Activated naive CD8-positive, alpha-beta T cell treated with anti-CD3 and anti-CD28 coated beads for 36 hours (primary cell): ENCODE measurements around the gene LYPD5. TPM values are rescaled to one million over a fixed set of nuclear protein-coding genes. Genes with fewer than 3 reads are reported as not detected.

Experiments
- DNase-seq: peaks from one replicate; pipeline ENCODE4 v3.0.0; 2021
- H3K27ac Mint-ChIP-seq: one replicate; pipeline ENCODE4 v1.8.0; 2022; ENCODE audit warnings: mild to moderate bottlenecking, moderate library complexity, mixed read lengths
- H3K27me3 Mint-ChIP-seq: one replicate; pipeline ENCODE4 v1.8.0; 2022; ENCODE audit warnings: mild to moderate bottlenecking, mixed read lengths
- H3K36me3 Mint-ChIP-seq: one replicate; pipeline ENCODE4 v1.8.0; 2021; ENCODE audit warnings: mild to moderate bottlenecking, mixed read lengths
- H3K4me1 Mint-ChIP-seq: one replicate; pipeline ENCODE4 v1.8.0; 2021; ENCODE audit warnings: mixed read lengths
- H3K4me3 Mint-ChIP-seq: one replicate; pipeline ENCODE4 v1.8.0; 2022; ENCODE audit warnings: mild to moderate bottlenecking, moderate library complexity, mixed read lengths
- H3K9me3 Mint-ChIP-seq: one replicate; pipeline ENCODE4 v1.8.0; 2022; ENCODE audit warnings: mixed read lengths
- total RNA-seq, 2 experiments: library from RNA; stranded (reverse); gene quantifications; one replicate each; pipeline ENCODE4 v1.2.3, GENCODE V29; 2021

The LYPD5 gene
- total RNA-seq, 2 experiments from 2014 or later: 1.6 TPM

- Mint-ChIP-seq H3K27ac (no peak overlapping the region), H3K4me1 (peaks cover 24% of the 10 kb centered on the region)
These were observed 15.6 kb downstream of the LYPD5 start for GRCh38 chr19:43786665-43787064.

GRCh38 chr19:43784981-43785808, 17.1 kb downstream of the LYPD5 start:
- H3K4me1 Mint-ChIP-seq: peaks cover 31% of the 10 kb centered on the region
- peaks cover 6% of the 10 kb centered on the region for H3K27me3 Mint-ChIP-seq
- peaks cover 3% of the 10 kb centered on the region for H3K36me3 Mint-ChIP-seq
- H3K9me3 Mint-ChIP-seq: no peaks in the 10 kb centered on the region
- H3K27ac Mint-ChIP-seq: peak overlapping the region; percentile 84
- DNase-seq: peak; percentile 53
- peak overlapping the region; percentile 66 for H3K4me3 Mint-ChIP-seq

More at GRCh38 chr19:43786665-43787064, 15.6 kb downstream of the LYPD5 start:
- peaks cover 6% of the 10 kb centered on the region for H3K27me3 Mint-ChIP-seq
- H3K9me3 Mint-ChIP-seq: no peaks in the 10 kb centered on the region
- no peak for DNase-seq
- H3K4me3 Mint-ChIP-seq: no peak overlapping the region
- no peaks in the 10 kb centered on the region for H3K36me3 Mint-ChIP-seq

GRCh38 chr19:43784241-43784980, 17.8 kb downstream of the LYPD5 start:
- peak overlapping the region; percentile 66 for H3K4me3 Mint-ChIP-seq
- H3K4me1 Mint-ChIP-seq: peaks cover 35% of the 10 kb centered on the region
- no peaks in the 10 kb centered on the region for H3K9me3 Mint-ChIP-seq
- H3K27me3 Mint-ChIP-seq: no peaks in the 10 kb centered on the region
- H3K36me3 Mint-ChIP-seq: peaks cover 6% of the 10 kb centered on the region
- peak; percentile 75 for DNase-seq
- peak overlapping the region; percentile 84 for H3K27ac Mint-ChIP-seq

GRCh38 chr19:43783636-43784035, 18.6 kb downstream of the LYPD5 start:
- Mint-ChIP-seq H3K4me3 (peak overlapping the region; percentile 66), H3K27me3 (no peaks in the 10 kb centered on the region), H3K9me3 (no peaks in the 10 kb centered on the region), H3K36me3 (peaks cover 6% of the 10 kb centered on the region), H3K4me1 (peaks cover 39% of the 10 kb centered on the region), H3K27ac (peak overlapping the region; percentile 84)
- DNase-seq: no peak

GRCh38 chr19:43782689-43783231, 19.5 kb downstream of the LYPD5 start:
- no peaks in the 10 kb centered on the region for H3K27me3 Mint-ChIP-seq
- peaks cover 9% of the 10 kb centered on the region for H3K36me3 Mint-ChIP-seq
- peaks cover 46% of the 10 kb centered on the region for H3K4me1 Mint-ChIP-seq
- DNase-seq: no peak
- H3K27ac Mint-ChIP-seq: peak overlapping the region; percentile 85
- H3K9me3 Mint-ChIP-seq: no peaks in the 10 kb centered on the region
- H3K4me3 Mint-ChIP-seq: peak overlapping the region; percentile 44

- Mint-ChIP-seq H3K4me1 (peaks cover 49% of the 10 kb centered on the region), H3K36me3 (peaks cover 10% of the 10 kb centered on the region), H3K27ac (peak overlapping the region; percentile 85), H3K9me3 (no peaks in the 10 kb centered on the region), H3K27me3 (no peaks in the 10 kb centered on the region), H3K4me3 (peak overlapping the region; percentile 44)
- no peak for DNase-seq
These were observed 20.0 kb downstream of the LYPD5 start for GRCh38 chr19:43782311-43782660.

GRCh38 chr19:43781630-43782310, 20.5 kb downstream of the LYPD5 start:
- Mint-ChIP-seq H3K4me1 (peaks cover 53% of the 10 kb centered on the region), H3K4me3 (peak overlapping the region; percentile 88)
- no peak for DNase-seq

GRCh38 chr19:43780706-43781525, 21.3 kb downstream of the LYPD5 start, which contains the start of gene KCNN4:
Gene KCNN4 (minus strand): TSS chr19:43780973. CDS start chr19:43780861, 112 bp downstream.
- H3K27ac Mint-ChIP-seq: peak within 1 kb of the TSS; percentile 85
- DNase-seq: peak; percentile 75
- H3K4me1 Mint-ChIP-seq: peaks cover 61% of the 10 kb centered on the region
- peak within 1 kb of the TSS; percentile 88 for H3K4me3 Mint-ChIP-seq
- H3K9me3 Mint-ChIP-seq: no peaks in the 10 kb centered on the region
- H3K36me3 Mint-ChIP-seq: peaks cover 18% of the 10 kb centered on the region
- no peaks in the 10 kb centered on the region for H3K27me3 Mint-ChIP-seq

More at GRCh38 chr19:43781630-43782310, 20.5 kb downstream of the LYPD5 start:
- Mint-ChIP-seq H3K9me3 (no peaks in the 10 kb centered on the region), H3K36me3 (peaks cover 14% of the 10 kb centered on the region), H3K27me3 (no peaks in the 10 kb centered on the region), H3K27ac (peak overlapping the region; percentile 85)

- H3K4me3 Mint-ChIP-seq: peak overlapping the region; percentile 88
- peaks cover 27% of the 10 kb centered on the region for H3K36me3 Mint-ChIP-seq
- DNase-seq: no peak
- peaks cover 63% of the 10 kb centered on the region for H3K4me1 Mint-ChIP-seq
- H3K27ac Mint-ChIP-seq: peak overlapping the region; percentile 85
- no peaks in the 10 kb centered on the region for H3K9me3 Mint-ChIP-seq
- H3K27me3 Mint-ChIP-seq: no peaks in the 10 kb centered on the region
These were observed 22.4 kb downstream of the LYPD5 start for GRCh38 chr19:43779820-43780219.

GRCh38 chr19:43779147-43779819, 23.0 kb downstream of the LYPD5 start:
- H3K9me3 Mint-ChIP-seq: no peaks in the 10 kb centered on the region
- peaks cover 58% of the 10 kb centered on the region for H3K4me1 Mint-ChIP-seq
- peak overlapping the region; percentile 88 for H3K4me3 Mint-ChIP-seq
- peaks cover 28% of the 10 kb centered on the region for H3K36me3 Mint-ChIP-seq
- no peaks in the 10 kb centered on the region for H3K27me3 Mint-ChIP-seq
- no peak for DNase-seq
- peak overlapping the region; percentile 85 for H3K27ac Mint-ChIP-seq

- H3K27me3 Mint-ChIP-seq: no peaks in the 10 kb centered on the region
- H3K4me3 Mint-ChIP-seq: peak overlapping the region; percentile 88
- no peaks in the 10 kb centered on the region for H3K9me3 Mint-ChIP-seq
- peaks cover 53% of the 10 kb centered on the region for H3K4me1 Mint-ChIP-seq
- peaks cover 28% of the 10 kb centered on the region for H3K36me3 Mint-ChIP-seq
- peak overlapping the region; percentile 85 for H3K27ac Mint-ChIP-seq
- DNase-seq: no peak
These were observed 23.6 kb downstream of the LYPD5 start for GRCh38 chr19:43778651-43779050.

- DNase-seq: no peak
These were observed 25.0 kb downstream of the LYPD5 start for GRCh38 chr19:43777163-43777695.

GRCh38 chr19:43776286-43776685, 26.0 kb downstream of the LYPD5 start:
- peak overlapping the region; percentile 85 for H3K27ac Mint-ChIP-seq
- no peaks in the 10 kb centered on the region for H3K27me3 Mint-ChIP-seq
- DNase-seq: peak; percentile 82
- peak overlapping the region; percentile 52 for H3K4me3 Mint-ChIP-seq
- no peaks in the 10 kb centered on the region for H3K9me3 Mint-ChIP-seq
- peaks cover 39% of the 10 kb centered on the region for H3K4me1 Mint-ChIP-seq
- H3K36me3 Mint-ChIP-seq: peaks cover 30% of the 10 kb centered on the region

More at GRCh38 chr19:43777163-43777695, 25.0 kb downstream of the LYPD5 start:
- no peaks in the 10 kb centered on the region for H3K27me3 Mint-ChIP-seq
- H3K27ac Mint-ChIP-seq: peak overlapping the region; percentile 85
- peak overlapping the region; percentile 88 for H3K4me3 Mint-ChIP-seq
- peaks cover 46% of the 10 kb centered on the region for H3K4me1 Mint-ChIP-seq
- H3K36me3 Mint-ChIP-seq: peaks cover 30% of the 10 kb centered on the region
- no peaks in the 10 kb centered on the region for H3K9me3 Mint-ChIP-seq
